ENCODE results near the gene IL5RA.

IL5RA gene

DNA sequence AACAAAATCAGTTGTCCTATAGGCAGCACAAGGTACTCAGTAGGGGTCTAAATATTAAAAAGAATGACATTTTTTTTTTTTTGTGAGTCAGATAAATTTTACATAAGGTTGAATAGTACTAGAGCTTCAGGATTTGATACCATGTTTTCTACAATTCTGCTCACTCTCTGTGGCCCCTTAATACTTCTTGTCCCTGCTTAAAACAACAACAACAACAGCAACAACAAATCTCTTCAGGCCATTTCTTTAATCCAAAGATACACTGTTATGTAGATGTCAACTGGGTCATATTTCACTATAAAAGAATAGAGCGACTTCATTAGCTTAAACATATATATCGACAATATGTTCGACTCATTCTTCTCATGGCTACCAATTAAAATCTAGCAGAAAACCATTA lies 3.0 kb downstream of the IL5RA start:
- DNase-seq: no peak

DNA sequence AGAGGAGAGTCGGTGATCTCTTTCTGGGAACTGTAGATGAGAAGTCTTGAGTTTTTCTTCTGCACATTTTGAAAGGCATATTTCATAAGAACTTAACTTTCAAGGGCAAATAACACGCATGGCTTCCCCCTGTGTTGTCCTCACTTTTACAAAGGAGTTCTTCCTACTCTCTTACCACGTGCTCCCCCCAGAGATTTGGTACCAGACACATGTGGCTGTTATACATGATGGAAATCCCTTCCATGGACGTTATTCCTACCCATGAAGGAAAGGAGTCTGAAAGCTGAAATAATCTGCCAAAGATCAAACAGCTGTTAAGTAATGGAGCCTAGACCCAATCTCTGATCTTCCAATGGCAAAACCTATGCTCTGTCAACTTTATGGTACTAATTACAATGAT lies 4.4 kb downstream of the IL5RA start:
- DNase-seq: no peak

DNA sequence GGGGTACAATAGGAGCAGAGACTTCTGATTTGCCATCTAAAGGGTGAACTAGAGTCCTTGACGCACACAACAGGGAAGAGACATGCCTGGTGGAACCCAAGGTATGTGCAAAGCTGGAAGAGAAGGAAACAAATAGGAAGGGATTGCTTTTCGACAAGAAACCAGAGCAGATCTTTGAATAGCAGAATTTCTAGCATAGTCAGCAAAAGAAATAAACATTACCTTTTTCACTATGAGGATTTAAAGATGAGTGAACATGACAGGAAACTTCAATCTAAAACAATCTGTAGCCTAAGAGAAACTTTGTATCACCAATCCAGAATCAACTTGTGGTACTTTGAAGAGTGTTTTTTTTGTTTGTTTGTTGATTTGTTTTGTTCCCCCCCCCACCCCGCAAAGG lies 4.9 kb downstream of the IL5RA start:
- no peak for DNase-seq

DNA sequence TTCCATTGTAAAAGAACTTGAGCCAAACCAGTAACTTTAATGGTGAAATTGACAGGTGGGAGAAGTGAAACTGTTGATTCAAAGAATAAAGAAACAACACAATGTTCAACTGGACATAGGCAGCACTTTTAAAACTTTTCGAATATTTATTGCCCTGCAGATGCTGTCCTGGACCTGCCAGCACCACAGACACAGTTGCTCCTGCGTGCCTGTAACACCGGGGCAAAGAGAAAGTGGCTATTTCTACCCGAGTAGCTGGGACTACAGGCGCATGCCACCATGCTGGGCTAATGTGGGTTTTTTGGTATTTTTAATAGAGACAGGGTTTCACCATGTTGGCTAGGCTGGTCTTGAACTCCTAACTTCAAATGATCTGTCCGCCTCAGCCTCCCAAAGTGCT lies 7.4 kb downstream of the IL5RA start:
- no peak for DNase-seq

DNA sequence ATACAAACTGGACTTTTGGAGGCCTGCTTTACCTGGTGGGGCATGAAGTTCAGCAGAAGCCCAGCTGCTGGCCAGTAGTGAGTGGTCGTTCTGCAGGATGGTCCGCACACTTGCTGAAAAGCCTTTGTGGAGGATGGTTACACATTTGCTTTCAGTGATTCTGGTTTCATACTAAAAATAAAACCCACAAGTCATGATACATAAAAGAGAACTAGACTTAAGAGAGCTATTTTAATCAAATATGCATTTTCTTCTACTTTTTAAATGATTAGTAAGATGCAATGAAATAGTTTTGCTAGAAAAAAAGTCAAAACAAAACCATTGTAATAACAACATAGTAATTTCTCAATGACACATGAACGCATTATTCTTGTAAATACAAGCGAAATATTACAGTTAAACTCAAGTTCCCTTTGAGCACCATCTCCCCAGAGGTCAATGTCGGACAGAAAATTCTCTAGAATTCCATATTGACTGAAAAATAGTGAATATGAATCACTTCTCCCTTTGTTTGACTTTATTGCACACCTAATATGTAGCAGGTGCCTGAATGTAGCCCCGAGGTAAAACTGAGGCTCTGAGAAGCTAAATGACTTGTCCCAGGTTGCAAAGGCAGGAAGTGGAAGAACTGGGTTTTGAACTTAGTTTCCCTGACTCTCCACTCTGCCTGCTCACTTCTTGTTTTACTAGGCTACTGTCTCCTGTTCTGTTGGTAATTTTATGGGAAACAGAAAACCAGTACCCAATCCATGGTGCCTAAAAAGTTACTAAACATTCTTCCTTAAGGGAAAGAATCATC lies 8.3 kb downstream of the IL5RA start:
- DNase-seq: no peak

DNA sequence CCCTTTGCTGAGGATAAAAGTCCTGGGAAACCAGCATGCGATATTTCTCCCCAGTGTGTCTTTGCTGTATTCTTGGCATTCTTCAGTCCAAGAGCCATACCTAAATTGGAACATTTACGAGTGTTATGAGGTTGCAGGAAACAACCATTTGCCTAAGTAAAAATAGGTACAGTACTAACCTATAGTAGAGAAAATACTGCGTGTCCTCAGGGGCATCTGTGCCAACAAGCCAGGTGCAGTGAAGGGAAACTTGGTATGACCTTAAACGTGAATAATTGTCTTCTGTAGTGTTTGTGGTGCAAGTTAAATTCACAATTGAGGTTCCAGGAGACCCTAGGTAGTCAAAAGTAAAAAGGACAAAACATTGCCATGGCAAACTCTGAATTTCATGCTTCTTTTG lies 12.2 kb downstream of the IL5RA start:
- DNase-seq: no peak

DNA sequence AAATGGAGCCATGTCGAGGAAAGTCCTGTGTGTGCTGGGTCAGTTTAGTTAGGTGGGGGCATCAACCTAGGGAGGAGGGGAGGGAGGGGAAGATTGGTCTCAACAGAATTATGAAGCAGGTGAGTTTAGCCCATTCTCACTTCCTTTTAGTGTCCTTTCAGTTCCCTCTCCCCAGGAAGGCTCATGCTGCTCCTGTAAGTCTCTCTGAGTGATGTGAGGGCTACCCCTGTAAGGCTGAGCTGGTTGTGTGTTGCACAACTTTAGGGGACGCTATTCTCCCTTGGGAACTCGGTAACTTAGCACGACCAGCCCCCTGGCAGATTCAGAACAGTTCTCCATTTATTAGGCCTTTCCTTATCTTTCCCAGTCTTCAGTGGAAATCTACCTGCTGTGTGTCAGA lies 21.2 kb downstream of the IL5RA start:
- DNase-seq: no peak

DNA sequence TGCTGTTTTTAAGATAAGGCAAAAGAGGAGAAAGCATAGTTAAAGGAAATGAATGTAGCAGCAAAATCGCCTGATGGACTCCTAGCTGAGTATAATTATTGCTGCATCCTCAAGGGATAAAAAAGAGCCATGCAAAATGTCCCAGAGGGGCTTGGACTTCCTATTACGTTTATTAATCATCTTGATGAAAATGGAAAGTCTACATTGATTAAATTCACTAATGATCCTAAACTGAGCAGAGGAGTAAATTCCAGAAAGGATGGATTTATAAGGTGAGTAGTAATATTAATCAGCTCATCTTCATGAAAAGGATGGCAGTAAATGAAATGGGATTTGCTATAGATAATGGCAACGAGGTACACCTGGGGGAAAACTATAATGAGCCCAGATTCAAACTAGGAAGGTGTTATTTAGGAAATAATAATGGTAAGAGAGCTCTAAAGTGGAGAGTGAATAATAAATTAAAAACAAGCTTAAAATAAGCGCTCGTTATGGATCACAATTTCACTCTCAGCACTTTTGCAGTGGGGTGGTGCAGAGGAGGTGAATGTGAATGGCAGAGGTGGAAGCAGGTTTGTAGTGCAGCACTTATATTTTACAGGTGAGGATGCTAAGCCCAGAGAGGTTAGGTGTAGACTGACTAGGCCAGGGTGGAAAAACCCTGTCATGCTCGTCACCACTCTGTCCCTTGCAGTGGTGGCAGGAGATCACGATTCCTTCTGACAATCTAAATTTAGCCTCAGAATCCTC lies 22.3 kb downstream of the IL5RA start:
- DNase-seq: no peak

DNA sequence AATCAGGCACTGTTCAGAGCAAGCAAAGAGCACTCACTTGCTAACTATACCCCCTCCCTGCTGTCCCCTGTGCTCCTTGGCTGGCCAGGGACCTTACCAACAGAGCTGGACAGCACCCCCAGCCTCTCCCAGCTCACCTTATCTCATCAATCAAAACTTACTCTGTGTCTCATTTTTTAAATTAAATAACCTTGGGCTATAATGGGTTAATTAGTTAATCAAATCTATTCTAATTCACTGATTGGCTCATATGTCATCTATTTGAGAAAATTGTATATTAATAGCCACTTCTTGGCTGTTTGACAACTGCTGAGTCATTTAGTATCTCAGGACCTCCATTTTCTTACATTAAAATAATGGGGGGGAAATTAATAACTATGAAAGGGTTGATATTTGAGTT lies 22.9 kb downstream of the IL5RA start:
- DNase-seq: no peak

DNA sequence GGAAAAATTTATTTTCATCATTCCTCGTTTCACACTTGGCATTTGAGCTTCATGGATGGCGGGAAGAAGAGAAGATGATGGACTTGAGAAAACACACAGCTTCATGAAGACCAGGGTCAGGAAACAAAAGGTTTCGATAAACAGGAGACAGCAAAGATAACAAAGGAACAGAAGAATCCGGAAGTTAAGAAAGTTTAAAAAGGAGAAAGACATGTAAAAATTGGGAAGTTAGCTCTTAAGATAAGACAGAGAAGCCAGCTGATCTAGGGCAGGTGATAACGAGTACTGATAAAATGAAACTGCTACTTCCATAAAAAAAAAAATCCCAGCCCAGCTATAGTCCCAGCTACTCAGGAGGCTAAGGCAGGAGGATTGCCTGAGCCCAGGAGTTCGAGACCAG lies 23.9 kb downstream of the IL5RA start:
- no peak for DNase-seq

DNA sequence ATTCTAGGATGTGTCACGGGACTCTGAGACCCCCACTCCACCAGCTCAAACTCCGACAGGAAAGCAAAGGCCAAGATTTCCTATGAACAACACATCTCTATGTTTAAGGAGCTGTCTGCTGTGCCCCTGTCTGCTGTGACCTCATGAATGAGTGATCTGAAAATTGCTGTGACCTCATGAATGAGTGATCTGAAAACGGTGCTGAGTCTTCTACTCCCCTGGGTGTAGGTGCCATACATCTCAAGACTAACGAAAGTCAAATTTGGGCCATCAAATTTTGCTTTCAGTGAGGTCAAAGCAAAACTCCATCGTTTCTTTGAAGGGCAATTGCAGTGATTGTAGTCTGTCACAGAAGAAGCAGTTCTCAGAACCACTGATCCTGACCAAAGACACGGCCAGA lies 24.4 kb downstream of the IL5RA start:
- no peak for DNase-seq

DNA sequence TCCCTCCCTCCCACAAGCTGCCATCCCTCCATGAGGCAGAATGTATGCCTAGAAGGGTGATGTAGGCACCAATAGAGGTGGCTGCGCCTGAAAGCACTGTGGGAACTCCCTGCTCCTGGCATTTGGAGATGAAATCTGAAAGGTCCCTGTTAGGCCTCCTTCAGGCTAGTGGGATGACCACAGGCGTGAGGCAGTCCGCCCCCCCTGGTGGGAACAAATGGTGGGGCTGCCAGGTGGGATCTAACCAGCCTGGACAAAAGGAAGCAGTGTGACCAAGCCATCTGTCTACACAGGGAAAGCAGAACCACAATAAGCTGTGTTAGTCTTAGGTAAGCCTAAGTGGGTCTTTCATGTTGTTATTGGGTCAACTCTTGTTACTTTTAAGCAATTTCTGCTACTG lies 25.3 kb downstream of the IL5RA start:
- DNase-seq: no peak

DNA sequence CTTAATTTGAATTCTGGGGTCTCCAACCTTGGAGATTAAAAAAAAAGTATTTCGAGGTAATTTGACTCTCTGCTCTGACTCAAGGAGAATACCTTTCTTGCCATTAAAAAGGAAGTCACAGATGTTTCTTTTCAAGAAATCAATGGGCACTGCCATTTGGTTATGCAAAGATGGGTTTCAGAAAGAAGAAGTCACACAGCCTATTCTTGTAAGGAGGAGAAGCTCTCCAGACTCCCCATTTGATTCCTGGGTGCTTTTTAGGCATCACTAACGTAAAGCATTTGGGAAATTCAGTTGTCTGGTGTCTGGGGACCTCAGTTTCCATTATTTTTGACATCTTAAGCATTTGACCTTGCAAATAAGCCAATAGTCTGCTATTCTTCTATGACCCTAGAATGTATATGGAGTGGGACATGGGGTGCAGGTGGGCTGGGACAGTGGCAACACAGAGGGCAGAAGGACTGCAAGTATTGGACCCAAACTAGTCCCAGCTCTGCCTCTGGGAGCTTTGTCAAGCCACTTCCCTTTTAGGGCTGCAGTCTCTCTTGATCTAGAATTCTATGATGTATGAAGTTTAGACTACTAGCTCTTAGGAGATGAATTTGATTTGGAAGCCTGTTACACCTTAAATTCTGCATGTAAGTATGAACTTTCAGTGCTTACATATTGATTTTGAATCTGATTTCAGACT lies 27.8 kb downstream of the IL5RA start:
- no peak for DNase-seq

DNA sequence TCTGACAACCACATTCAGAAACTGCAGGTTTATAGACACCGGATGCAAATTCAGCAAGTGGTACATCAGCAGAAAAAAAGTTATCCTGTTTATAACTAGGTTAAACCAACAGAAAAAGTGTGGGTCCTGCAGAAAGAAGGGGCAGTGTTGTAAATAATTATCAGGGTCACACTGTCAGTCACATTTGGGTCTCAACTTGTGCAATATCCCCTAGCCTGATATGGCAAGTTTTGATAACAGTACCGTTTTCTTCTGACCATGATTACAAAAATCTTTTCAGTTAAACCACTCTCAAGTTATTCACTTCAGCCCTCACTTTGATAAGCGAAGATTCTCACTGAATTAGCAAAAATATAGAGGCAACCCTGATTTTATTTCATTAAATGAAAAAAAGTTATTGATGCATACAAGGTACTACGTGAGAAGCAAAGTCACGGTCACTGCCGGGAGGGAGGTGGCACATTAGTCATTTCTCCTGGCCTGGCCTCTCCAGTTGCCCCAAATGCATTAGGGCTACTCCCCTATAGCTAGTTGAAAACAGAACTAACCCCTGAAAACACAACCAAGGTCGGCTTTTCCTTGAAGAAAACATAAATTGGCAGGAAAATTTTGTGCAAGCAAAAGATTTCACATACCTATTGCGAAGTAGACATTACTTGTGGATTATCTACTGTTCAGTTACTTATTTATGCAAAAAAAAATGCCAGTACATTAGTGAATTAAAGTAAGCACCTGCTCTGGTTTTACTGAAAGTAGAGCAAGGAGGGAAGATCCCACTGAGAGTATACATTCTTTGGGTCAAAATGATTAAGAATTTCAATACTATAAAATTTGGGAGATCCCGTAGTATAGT lies 28.6 kb downstream of the IL5RA start:
- DNase-seq: no peak

DNA sequence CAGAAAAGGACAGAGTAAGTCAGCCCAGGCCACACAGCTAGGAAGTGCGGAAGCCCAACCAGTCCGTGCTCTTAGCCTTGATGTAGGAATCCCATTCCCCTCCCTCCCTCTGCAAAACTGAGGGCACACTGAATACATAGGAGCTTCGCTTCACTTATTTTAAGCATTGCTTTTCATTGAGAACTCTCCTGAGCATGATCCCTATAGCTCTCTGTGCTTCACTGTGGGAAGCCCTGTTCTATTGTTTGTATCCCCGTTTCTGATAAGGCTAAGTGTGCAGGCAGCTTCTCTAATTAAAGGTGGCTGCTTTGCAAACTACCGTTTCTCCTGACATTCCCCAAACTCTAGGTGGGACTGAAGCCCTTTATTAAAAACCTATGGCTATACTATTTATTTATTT lies 29.9 kb downstream of the IL5RA start:
- DNase-seq: no peak

DNA sequence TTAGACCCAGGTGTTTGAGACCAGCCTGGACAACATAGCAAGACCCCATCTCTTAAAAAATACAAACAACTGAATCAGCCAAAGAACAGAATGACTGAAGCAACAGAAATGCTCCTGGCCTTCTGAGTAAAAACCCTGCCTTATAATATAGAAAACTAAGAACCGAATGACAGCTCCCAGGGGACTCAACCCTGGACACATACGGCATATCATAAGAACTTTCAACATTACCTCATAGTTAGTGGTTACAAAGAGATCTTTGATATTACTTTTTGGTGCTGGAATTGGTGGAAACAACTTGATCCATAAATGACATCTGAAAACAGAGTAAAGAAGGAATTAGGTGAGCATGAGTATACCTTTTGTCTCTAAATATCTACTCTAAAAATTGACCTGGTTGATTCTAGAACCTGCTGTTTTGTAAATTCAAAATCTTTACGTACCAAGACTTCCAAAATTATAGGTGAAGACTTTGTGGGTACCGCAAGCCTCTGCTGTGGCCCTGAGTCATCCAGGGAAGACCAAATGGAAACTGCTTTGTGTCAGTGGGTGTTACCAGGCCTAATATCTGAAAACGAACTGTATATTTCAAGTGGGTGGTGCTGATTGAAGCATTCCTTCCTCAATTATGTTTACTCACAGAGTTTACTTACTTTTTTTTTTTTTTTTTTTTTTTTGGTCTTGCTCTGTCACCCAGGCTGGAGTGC lies 35.5 kb downstream of the IL5RA start:
- no peak for DNase-seq

DNA sequence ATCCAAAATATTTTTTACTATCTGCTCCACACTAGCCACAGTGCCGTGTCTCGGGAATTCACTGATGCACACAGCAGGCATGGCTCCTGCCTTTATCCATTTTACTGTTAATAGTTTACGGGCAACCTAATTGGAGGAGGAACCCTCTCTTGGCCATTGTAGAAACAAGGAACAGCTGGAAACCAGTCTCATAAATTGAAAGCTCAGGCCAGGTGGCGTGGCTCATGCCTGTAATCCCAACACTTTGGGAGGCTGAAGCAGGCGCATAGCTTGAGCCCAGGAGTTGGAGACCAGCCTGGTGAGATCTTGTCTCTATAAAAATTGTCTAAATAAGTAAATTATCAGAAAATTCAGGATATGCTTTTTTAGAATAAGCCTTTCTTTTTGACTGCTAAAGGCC lies 39.0 kb downstream of the IL5RA start:
- no peak for DNase-seq

DNA sequence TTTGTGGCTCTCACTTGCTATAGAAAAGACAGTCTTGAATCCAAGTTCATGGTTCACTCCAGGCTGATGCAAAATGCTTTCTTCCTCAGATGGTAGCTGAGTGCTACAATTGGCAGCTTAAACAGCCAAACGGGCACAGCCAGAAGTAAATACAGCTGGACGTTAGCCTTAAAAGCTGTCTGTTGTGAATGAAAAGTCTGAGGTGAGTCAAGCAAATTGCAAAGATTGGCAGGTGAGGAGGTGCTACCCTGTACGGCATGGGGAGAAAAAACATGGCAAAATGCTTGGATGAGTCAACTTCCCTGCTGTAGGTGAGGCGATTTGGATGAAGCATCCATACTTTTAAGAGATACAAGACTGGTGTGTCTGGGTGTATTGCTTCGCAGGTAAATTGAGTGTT lies 40.5 kb downstream of the IL5RA start:
- DNase-seq: no peak

DNA sequence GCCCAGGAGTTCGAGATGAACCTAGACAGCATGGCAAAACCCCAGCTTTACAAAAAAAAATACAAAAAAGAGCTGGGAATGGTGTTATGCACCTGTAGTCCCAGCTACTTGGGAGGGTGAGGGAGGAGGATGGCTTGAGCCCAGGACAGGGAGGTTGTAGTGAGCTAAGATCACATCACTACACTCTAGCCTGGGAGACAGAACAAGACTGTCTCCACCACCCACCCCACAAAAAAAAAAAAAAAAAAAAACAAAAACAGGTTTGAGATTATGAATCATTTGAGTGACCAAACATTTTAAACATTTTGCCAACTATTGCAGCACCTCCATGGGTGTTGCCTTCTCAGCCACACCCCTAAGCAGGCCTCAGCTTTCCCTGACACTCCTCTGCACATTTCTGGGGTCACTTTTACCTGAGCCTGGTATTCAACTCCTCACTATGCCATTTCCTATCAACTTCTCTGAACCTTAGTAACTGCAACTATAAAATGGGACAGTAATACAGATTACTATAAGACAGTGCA lies 41.8 kb downstream of the IL5RA start:
- no peak for DNase-seq

DNA sequence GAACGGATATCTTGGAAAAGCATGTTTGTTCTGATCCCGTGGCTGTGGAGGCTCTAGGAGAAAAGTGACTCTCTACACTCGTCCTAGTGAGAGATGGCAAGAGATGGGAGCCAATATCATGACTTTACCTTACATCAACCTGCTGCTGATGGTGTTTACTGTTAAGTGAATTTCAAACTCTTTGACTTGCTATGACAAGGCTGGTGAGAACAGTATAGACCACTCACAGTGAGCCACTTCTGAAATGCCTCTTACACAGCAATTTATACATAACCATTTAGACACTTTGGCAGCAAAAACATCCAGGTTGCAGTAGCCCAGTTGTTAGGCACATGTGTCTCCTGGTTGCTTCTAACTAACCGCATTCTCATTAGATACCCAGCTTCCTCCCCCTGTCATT lies 43.3 kb downstream of the IL5RA start:
- no peak for DNase-seq

DNA sequence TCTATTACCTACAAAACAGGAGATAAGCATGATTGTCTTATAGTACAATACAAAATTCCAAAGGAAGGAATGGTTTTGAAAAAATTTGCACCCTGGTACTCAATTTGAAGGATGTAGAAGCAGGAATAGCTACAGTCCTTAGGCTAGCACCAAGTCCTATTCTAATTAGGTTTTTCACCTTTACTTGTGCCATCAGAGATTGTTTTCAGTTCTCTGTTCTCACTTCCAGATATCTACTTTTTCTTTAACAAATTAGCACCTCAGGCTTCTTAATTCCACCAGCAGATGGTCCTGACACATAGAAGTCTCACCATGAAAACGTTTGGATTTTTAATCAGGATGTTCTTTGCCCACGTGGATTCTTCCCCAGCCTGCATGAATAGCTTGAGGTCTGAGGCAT lies 43.8 kb downstream of the IL5RA start:
- DNase-seq: no peak

DNA sequence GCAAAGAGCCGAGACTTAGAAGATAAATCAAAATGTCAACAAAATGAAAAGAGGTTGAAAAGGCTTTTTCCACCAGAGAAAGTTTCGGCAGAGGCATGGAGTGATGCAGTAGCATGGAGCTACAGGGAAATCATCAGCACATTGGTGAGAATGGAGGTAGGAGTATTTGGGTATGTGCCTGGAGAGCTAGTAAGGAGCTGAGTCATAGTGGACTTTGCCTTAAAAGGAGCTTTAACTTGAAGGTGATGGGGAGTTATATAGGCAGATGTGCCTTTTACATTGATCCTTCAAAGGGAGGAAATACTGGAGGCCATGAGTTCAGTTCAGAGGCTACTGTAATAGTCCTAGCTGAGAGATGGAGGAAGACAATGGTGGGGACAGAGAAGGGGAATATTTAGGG lies 44.3 kb downstream of the IL5RA start:
- no peak for DNase-seq

All from effector CD8-positive, alpha-beta T cell (primary cell).